K562 treated with DMSO at 1 percent for 24 hours (cell line): ENCODE data around the gene SOX9. TPM values are rescaled to one million over a fixed set of nuclear protein-coding genes. Genes with fewer than 3 reads are reported as not detected.

Experiments used
- total RNA-seq: library from RNA; unstranded; fragments of 300-600 nt; gene quantifications from 2 replicates; pipeline ENCODE4 v1.2.3, GENCODE V29; 2022; ENCODE audit warnings: low read depth; ENCODE audit not compliant: insufficient read depth

SOX9 gene
- total RNA-seq = not detected in 2 replicates

DNA sequence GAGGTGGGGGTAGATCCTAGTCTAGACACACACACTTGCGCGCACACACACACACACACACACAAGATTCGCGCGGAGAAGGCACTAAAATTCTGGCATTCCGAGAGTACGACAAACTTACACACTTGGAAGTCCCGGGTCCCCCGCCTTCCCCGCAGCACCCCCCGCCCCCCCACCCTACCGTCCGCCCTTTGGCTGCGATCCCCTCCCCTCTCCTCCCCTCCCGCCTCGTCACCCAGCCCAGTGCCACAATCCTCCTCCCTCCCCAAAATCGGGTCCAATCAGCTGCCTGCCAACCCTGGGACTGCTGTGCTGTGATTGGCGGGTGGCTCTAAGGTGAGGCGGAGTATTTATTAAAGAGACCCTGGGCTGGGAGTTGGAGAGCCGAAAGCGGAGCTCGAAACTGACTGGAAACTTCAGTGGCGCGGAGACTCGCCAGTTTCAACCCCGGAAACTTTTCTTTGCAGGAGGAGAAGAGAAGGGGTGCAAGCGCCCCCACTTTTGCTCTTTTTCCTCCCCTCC, at the start of gene SOX9:
Gene SOX9, plus strand, starts transcription at position 379 of the 522 bp plus-strand sequence. CDS start 372 bp downstream, outside the sequence.

